IMR-90 (cell line): ENCODE data around the gene ASTN2. TPM values are rescaled to one million over a fixed set of nuclear protein-coding genes. Genes with fewer than 3 reads are reported as not detected.

Experiments used
- ATAC-seq: fragments of 200-7000 bp; cut with Tn5 transposase; 2 replicates; pipeline ENCODE4 v1.9.1; 2020; ENCODE audit warnings: low read depth, mild to moderate bottlenecking, moderate library complexity
- BruUV-seq: library from RNA; stranded (reverse); fragments of 400-500 nt; replicated peaks from 2 replicates; lab custom pipeline; 2021; lab: Mats Ljungman, UMichigan
- CTCF ChIA-PET: fragments of 300-600 bp; formaldehyde crosslinking; extraction: SDS; loops from one replicate; lab custom pipeline; 2021; ENCODE audit warnings: antibody characterized with exemption; lab: Yijun Ruan, JAX
- POLR2A ChIA-PET: fragments of 300-600 bp; sonication (Branson Sonifier 250); formaldehyde crosslinking; loops from one replicate; lab custom pipeline; 2022; ENCODE audit warnings: antibody characterized with exemption; ENCODE audit not compliant: unreplicated experiment; lab: Charles Lee
- DNase-seq: peaks from one replicate; pipeline ENCODE4 v3.0.0; 2013
- H2AFZ ChIP-seq: replicated peaks from 2 replicates; pipeline ENCODE3; 2013; ENCODE audit warnings: low read length, mild to moderate bottlenecking; ENCODE audit not compliant: poor library complexity
- H2AK5ac ChIP-seq: 2 replicates; pipeline ENCODE4 v1.6.1; 2013; ENCODE audit warnings: low read depth, low read length, inconsistent platforms
- H2AK9ac ChIP-seq: replicated peaks from 2 replicates; pipeline ENCODE3; 2013; ENCODE audit warnings: mild to moderate bottlenecking, low read depth, low read length, moderate library complexity; ENCODE audit not compliant: poor library complexity
- H2BK120ac ChIP-seq: 2 replicates; pipeline ENCODE4 v1.6.1; 2013; ENCODE audit warnings: low read depth, low read length, inconsistent platforms
- H2BK15ac ChIP-seq: 3 replicates; pipeline ENCODE4 v1.6.1; 2013; ENCODE audit warnings: low read depth, low read length, inconsistent platforms
- H2BK20ac ChIP-seq: 2 replicates; pipeline ENCODE4 v1.6.1; 2013; ENCODE audit warnings: low read depth, mild to moderate bottlenecking, inconsistent platforms, low read length, moderate library complexity
- H2BK5ac ChIP-seq: 2 replicates; pipeline ENCODE4 v1.6.1; 2013; ENCODE audit warnings: mild to moderate bottlenecking, low read depth, low read length, inconsistent platforms; ENCODE audit not compliant: poor library complexity, severe bottlenecking
- H3K14ac ChIP-seq: replicated peaks from 2 replicates; pipeline ENCODE4 v1.6.1; 2013; ENCODE audit warnings: low read depth, low read length, inconsistent platforms
- H3K18ac ChIP-seq: 2 replicates; pipeline ENCODE4 v1.6.1; 2013; ENCODE audit warnings: low read depth, low read length, control low read depth
- H3K23ac ChIP-seq: 2 replicates; pipeline ENCODE4 v1.6.1; 2013; ENCODE audit warnings: low read depth, low read length, inconsistent platforms
- H3K27ac ChIP-seq: 2 replicates; pipeline ENCODE4 v1.5.1; 2013; ENCODE audit warnings: mild to moderate bottlenecking, control low read depth, low read length; ENCODE audit not compliant: insufficient read depth
- H3K27me3 ChIP-seq: 2 replicates; pipeline ENCODE4 v1.6.1; 2013; ENCODE audit warnings: low read length; ENCODE audit not compliant: control insufficient read depth, insufficient read depth
- H3K36me3 ChIP-seq: 2 replicates; pipeline ENCODE4 v1.6.1; 2013; ENCODE audit warnings: low read length, mixed read lengths; ENCODE audit not compliant: control insufficient read depth, insufficient read depth
- H3K4ac ChIP-seq: 2 replicates; pipeline ENCODE4 v1.6.1; 2013; ENCODE audit warnings: low read depth, low read length, inconsistent platforms
- H3K4me1 ChIP-seq: 2 replicates; pipeline ENCODE4 v1.6.1; 2013; ENCODE audit warnings: low read length, mixed read lengths; ENCODE audit not compliant: control insufficient read depth, insufficient read depth
- H3K4me2 ChIP-seq: 2 replicates; pipeline ENCODE4 v1.6.1; 2013; ENCODE audit warnings: low read depth, mild to moderate bottlenecking, control low read depth, low read length, moderate library complexity
- H3K4me3 ChIP-seq: 2 replicates; pipeline ENCODE4 v1.5.1; 2013; ENCODE audit warnings: low read depth, mild to moderate bottlenecking, control low read depth, low read length, moderate library complexity; ENCODE audit not compliant: insufficient read depth
- H3K56ac ChIP-seq: 2 replicates; pipeline ENCODE4 v1.6.1; 2013; ENCODE audit warnings: low read length, inconsistent platforms; ENCODE audit not compliant: insufficient read depth; ENCODE audit errors: extremely low read depth
- H3K79me1 ChIP-seq, 2 experiments: 2 replicates each; pipeline ENCODE4 v1.6.1; 2013; ENCODE audit warnings: low read length in 2 of 2, inconsistent platforms in 1 of 2, low read depth in 1 of 2
- H3K9ac ChIP-seq: 2 replicates; pipeline ENCODE4 v1.6.1; 2013; ENCODE audit warnings: low read depth, low read length, control low read depth
- H3K9me1 ChIP-seq: 2 replicates; pipeline ENCODE4 v1.6.1; 2013; ENCODE audit warnings: low read length, inconsistent platforms; ENCODE audit not compliant: insufficient read depth
- H3K9me3 ChIP-seq: 2 replicates; pipeline ENCODE4 v1.6.1; 2013; ENCODE audit warnings: low read length; ENCODE audit not compliant: control insufficient read depth, insufficient read depth
- H4K20me1 ChIP-seq: 2 replicates; pipeline ENCODE4 v1.6.1; 2013; ENCODE audit warnings: low read length, inconsistent platforms; ENCODE audit not compliant: insufficient read depth
- H4K5ac ChIP-seq: 2 replicates; pipeline ENCODE4 v1.6.1; 2013; ENCODE audit warnings: mild to moderate bottlenecking, low read depth, low read length, control low read depth
- H4K8ac ChIP-seq, 2 experiments: 2 replicates each; pipeline ENCODE4 v1.6.1; 2013; ENCODE audit warnings: low read depth in 2 of 2, low read length in 2 of 2, control low read depth in 1 of 2, inconsistent platforms in 1 of 2
- H4K91ac ChIP-seq: 2 replicates; pipeline ENCODE4 v1.6.1; 2013; ENCODE audit warnings: low read depth, low read length, inconsistent platforms; ENCODE audit not compliant: insufficient read depth
- BHLHE40 ChIP-seq: fragments of 150-350 bp; IDR thresholded peaks from 2 replicates; pipeline ENCODE4 v1.6.1; 2016; ENCODE audit warnings: mild to moderate bottlenecking, low read depth, low read length
- CEBPB ChIP-seq: IDR thresholded peaks from 2 replicates; pipeline ENCODE4 v1.6.1; 2012; ENCODE audit warnings: low read depth, low read length, improper control_type of control experiment
- CHD1 ChIP-seq: IDR thresholded peaks from 2 replicates; pipeline ENCODE4 v1.6.1; 2012; ENCODE audit warnings: low read depth, low read length, improper control_type of control experiment
- FOS ChIP-seq: fragments of 150-350 bp; IDR thresholded peaks from 2 replicates; pipeline ENCODE4 v1.6.1; 2016; ENCODE audit warnings: low read depth, low read length
- MAFK ChIP-seq: IDR thresholded peaks from 2 replicates; pipeline ENCODE4 v1.6.1; 2012; ENCODE audit warnings: low read depth, low read length, improper control_type of control experiment
- MAZ ChIP-seq: IDR thresholded peaks from 2 replicates; pipeline ENCODE4 v1.6.1; 2012; ENCODE audit warnings: low read depth, mild to moderate bottlenecking, low read length, improper control_type of control experiment, moderate library complexity, borderline replicate concordance
- MXI1 ChIP-seq: IDR thresholded peaks from 2 replicates; pipeline ENCODE4 v1.6.1; 2012; ENCODE audit warnings: low read depth, mild to moderate bottlenecking, low read length, moderate library complexity, borderline replicate concordance
- NFE2L2 ChIP-seq: fragments of 150-350 bp; IDR thresholded peaks from 2 replicates; pipeline ENCODE4 v1.6.1; 2016; ENCODE audit warnings: low read depth, mild to moderate bottlenecking, low read length
- POLR2A ChIP-seq: IDR thresholded peaks from 2 replicates; pipeline ENCODE4 v1.6.1; 2012; ENCODE audit warnings: mild to moderate bottlenecking, low read depth, low read length
- RAD21 ChIP-seq: IDR thresholded peaks from 2 replicates; pipeline ENCODE4 v1.6.1; 2012; ENCODE audit warnings: low read length, improper control_type of control experiment
- RCOR1 ChIP-seq: IDR thresholded peaks from 2 replicates; pipeline ENCODE4 v1.6.1; 2012; ENCODE audit warnings: mild to moderate bottlenecking, low read length, improper control_type of control experiment; ENCODE audit not compliant: insufficient replicate concordance
- RFX5 ChIP-seq: IDR thresholded peaks from 2 replicates; pipeline ENCODE4 v1.8.0; 2012; ENCODE audit warnings: low read depth, mild to moderate bottlenecking, low read length, moderate library complexity
- SMC3 ChIP-seq: fragments of 150-350 bp; IDR thresholded peaks from 2 replicates; pipeline ENCODE4 v1.6.1; 2016; ENCODE audit warnings: low read depth, mild to moderate bottlenecking, antibody characterized with exemption, low read length, moderate library complexity
- WGBS, 2 experiments: methylation state at CpG; one replicate each; pipeline versions ENCODE4 v1.1.5 to v1.1.7; 2013; ENCODE audit warnings: missing lambda C conversion rate in 2 of 2; ENCODE audit not compliant: insufficient read length in 1 of 2; ENCODE audit errors: extremely low coverage in 2 of 2; 5-methylcytosine and 5-hydroxymethylcytosine counted together
- dilution Hi-C: fragments of 300-500 bp; cut with HindIII; formaldehyde crosslinking; loops from one replicate; pipeline ENCODE4 v1.14.3; 2018; ENCODE audit warnings: low sequenced_read_pairs; ENCODE audit not compliant: unreplicated experiment
- in situ Hi-C: fragments of 300-500 bp; cut with MboI; formaldehyde crosslinking; loops from 3 replicates; pipeline ENCODE4 v1.14.3; 2019; ENCODE audit warnings: low sequenced_read_pairs, inconsistent platforms, mixed read lengths
- intact Hi-C: fragments of 100-400 bp; cut with micrococcal nuclease; formaldehyde crosslinking; loops from 2 replicates; pipeline ENCODE4 v1.10.0; 2022
- polyA plus RNA-seq, 3 experiments: library from polyadenylated mRNA; depleted of rRNA; stranded (reverse); fragments of >200 nt; gene quantifications; 2 replicates each; pipeline ENCODE4 v1.2.3, GENCODE V29; 2012; ENCODE audit warnings: low replicate concordance in 1 of 3
- total RNA-seq: library from RNA; depleted of rRNA; stranded (reverse); fragments of >200 nt; gene quantifications from 2 replicates; pipeline ENCODE4 v1.2.3, GENCODE V29; 2012
- TF ChIP-seq, protein P1 (sequence below): fragments of 150-350 bp; IDR thresholded peaks from 2 replicates; pipeline ENCODE4 v1.6.1; 2016; ENCODE audit warnings: low read depth, mild to moderate bottlenecking, low read length, moderate library complexity, borderline replicate concordance
- TF ChIP-seq, protein P2 (sequence below): fragments of 150-350 bp; IDR thresholded peaks from 2 replicates; pipeline ENCODE4 v1.6.1; 2017; ENCODE audit warnings: mild to moderate bottlenecking, antibody characterized with exemption, low read length, low read depth
- TF ChIP-seq, protein P3 (sequence below): conservative IDR thresholded peaks from 2 replicates; pipeline ENCODE4 v1.5.1; 2012; ENCODE audit warnings: mild to moderate bottlenecking, low read depth, low read length, improper control_type of control experiment

The ASTN2 gene
- total and polyA plus RNA-seq, 2 of the 4 experiments (the other 2 are of a cell fraction): 3.8 to 6.8 TPM

DNA sequence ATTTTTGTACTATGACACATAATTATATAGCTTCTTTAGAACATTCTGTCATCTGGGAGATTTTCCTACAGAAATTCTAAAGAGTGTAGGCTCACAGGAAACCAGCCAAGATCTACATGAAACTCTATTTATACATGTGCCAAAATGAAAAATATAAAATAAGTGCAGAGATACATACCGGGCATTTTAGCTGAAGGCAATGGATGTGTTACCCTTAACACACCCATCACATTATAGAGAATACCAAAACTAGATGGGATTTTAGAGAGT is 601.9 kb downstream of the ASTN2 start:
- Histone ChIP-seq H3K9ac (no peak overlapping the region), H3K79me1 (no peaks in the 10 kb centered on the region), H3K9me3 (no peaks in the 10 kb centered on the region), H3K4me3 (no peak overlapping the region), H4K20me1 (no peaks in the 10 kb centered on the region), H4K8ac (no peak overlapping the region), H3K27me3 (no peaks in the 10 kb centered on the region), H3K4me1 (no peaks in the 10 kb centered on the region), H3K36me3 (no peaks in the 10 kb centered on the region), H3K56ac (no peak overlapping the region), H3K4ac (no peak overlapping the region), H2BK20ac (no peak overlapping the region), H3K4me2 (no peak overlapping the region), H3K14ac (no peak overlapping the region), H3K27ac (no peak overlapping the region), H2AK9ac (no peak overlapping the region), H3K18ac (no peak overlapping the region), H3K9me1 (no peaks in the 10 kb centered on the region), H2BK120ac (no peak overlapping the region), H4K91ac (no peak overlapping the region), H3K23ac (no peak overlapping the region), H2BK15ac (no peak overlapping the region), H2AK5ac (no peak overlapping the region), H2AFZ (no peak overlapping the region), H2BK5ac (no peak overlapping the region), H4K5ac (no peak overlapping the region)
- no peak for TF ChIP-seq CHD1
- no peak for TF ChIP-seq POLR2A
- no peak for TF ChIP-seq RAD21
- TF ChIP-seq, protein P1, sequence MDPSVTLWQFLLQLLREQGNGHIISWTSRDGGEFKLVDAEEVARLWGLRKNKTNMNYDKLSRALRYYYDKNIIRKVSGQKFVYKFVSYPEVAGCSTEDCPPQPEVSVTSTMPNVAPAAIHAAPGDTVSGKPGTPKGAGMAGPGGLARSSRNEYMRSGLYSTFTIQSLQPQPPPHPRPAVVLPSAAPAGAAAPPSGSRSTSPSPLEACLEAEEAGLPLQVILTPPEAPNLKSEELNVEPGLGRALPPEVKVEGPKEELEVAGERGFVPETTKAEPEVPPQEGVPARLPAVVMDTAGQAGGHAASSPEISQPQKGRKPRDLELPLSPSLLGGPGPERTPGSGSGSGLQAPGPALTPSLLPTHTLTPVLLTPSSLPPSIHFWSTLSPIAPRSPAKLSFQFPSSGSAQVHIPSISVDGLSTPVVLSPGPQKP: no peak
- TF ChIP-seq RCOR1: no peak
- no peak for TF ChIP-seq MXI1
- TF ChIP-seq, protein P2, sequence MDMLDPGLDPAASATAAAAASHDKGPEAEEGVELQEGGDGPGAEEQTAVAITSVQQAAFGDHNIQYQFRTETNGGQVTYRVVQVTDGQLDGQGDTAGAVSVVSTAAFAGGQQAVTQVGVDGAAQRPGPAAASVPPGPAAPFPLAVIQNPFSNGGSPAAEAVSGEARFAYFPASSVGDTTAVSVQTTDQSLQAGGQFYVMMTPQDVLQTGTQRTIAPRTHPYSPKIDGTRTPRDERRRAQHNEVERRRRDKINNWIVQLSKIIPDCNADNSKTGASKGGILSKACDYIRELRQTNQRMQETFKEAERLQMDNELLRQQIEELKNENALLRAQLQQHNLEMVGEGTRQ: no peak
- TF ChIP-seq, protein P3, sequence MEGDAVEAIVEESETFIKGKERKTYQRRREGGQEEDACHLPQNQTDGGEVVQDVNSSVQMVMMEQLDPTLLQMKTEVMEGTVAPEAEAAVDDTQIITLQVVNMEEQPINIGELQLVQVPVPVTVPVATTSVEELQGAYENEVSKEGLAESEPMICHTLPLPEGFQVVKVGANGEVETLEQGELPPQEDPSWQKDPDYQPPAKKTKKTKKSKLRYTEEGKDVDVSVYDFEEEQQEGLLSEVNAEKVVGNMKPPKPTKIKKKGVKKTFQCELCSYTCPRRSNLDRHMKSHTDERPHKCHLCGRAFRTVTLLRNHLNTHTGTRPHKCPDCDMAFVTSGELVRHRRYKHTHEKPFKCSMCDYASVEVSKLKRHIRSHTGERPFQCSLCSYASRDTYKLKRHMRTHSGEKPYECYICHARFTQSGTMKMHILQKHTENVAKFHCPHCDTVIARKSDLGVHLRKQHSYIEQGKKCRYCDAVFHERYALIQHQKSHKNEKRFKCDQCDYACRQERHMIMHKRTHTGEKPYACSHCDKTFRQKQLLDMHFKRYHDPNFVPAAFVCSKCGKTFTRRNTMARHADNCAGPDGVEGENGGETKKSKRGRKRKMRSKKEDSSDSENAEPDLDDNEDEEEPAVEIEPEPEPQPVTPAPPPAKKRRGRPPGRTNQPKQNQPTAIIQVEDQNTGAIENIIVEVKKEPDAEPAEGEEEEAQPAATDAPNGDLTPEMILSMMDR: no peak
- TF ChIP-seq FOS: no peak
- no peak for TF ChIP-seq CEBPB
- no peak for TF ChIP-seq MAFK
- TF ChIP-seq BHLHE40: no peak
- no peak for TF ChIP-seq NFE2L2
- TF ChIP-seq SMC3: no peak
- TF ChIP-seq RFX5: no peak
- TF ChIP-seq MAZ: no peak
- intact Hi-C loops: no loop called here
- DNase-seq: no peak
- in situ Hi-C loops: no loop called here
- POLR2A ChIA-PET: no interaction called here
- no peak for ATAC-seq
- CTCF ChIA-PET: no interaction called here
- BruUV-seq: no TSS peak
- no CpG with 5 or more reads among the region's 1 CpG for WGBS, 2 experiments
- dilution Hi-C loops: no loop called here
